Smooth muscle cell (in vitro differentiated cells): ENCODE measurements around the gene FAM200A. TPM values are rescaled to one million over a fixed set of nuclear protein-coding genes. Genes with fewer than 3 reads are reported as not detected.
A peak's percentile ranks its signal among the peaks of the same experiment; 100 is the strongest.

Experiments used
- DNase-seq: peaks from one replicate; lab custom pipeline; 2025; ENCODE audit not compliant: unreplicated experiment; lab: John Stamatoyannopoulos, UW
- H2AFZ ChIP-seq: fragments of 200-600 bp; sonication (generic); 2 replicates; pipeline ENCODE4 v1.6.0; 2016; ENCODE audit warnings: antibody characterized with exemption, low read depth, mild to moderate bottlenecking
- H3F3A ChIP-seq: fragments of 200-600 bp; sonication (generic); 2 replicates; pipeline ENCODE4 v1.6.0; 2017; ENCODE audit warnings: antibody characterized with exemption, low read depth
- H3K27ac ChIP-seq: fragments of 200-600 bp; sonication (generic); 2 replicates; pipeline ENCODE4 v1.5.1; 2016; ENCODE audit warnings: low read depth, mild to moderate bottlenecking
- H3K27me3 ChIP-seq: fragments of 200-600 bp; sonication (generic); 2 replicates; pipeline ENCODE4 v1.6.1; 2016; ENCODE audit warnings: low read depth, mild to moderate bottlenecking
- H3K36me3 ChIP-seq: fragments of 200-600 bp; sonication (generic); 2 replicates; pipeline ENCODE4 v1.5.1; 2016; ENCODE audit warnings: low read depth
- H3K4me1 ChIP-seq: fragments of 200-600 bp; sonication (generic); 2 replicates; pipeline ENCODE4 v1.5.1; 2016; ENCODE audit warnings: low read depth
- H3K4me2 ChIP-seq: fragments of 200-600 bp; sonication (generic); 2 replicates; pipeline ENCODE4 v1.6.0; 2016; ENCODE audit warnings: mild to moderate bottlenecking
- H3K4me3 ChIP-seq: fragments of 200-600 bp; sonication (generic); 2 replicates; pipeline ENCODE4 v1.5.1; 2016; ENCODE audit warnings: mild to moderate bottlenecking
- H3K79me2 ChIP-seq: fragments of 200-600 bp; sonication (generic); 2 replicates; pipeline ENCODE4 v1.6.0; 2016; ENCODE audit warnings: low read depth, mild to moderate bottlenecking
- H3K9ac ChIP-seq: fragments of 200-600 bp; sonication (generic); 2 replicates; pipeline ENCODE4 v1.6.0; 2016; ENCODE audit warnings: low read depth
- H3K9me3 ChIP-seq: fragments of 200-600 bp; sonication (generic); replicated peaks from 2 replicates; pipeline ENCODE4 v1.5.1; 2016; ENCODE audit warnings: low read depth
- H4K20me1 ChIP-seq: fragments of 200-600 bp; sonication (generic); 2 replicates; pipeline ENCODE4 v1.6.0; 2016; ENCODE audit warnings: low read depth
- WGBS: methylation state at CpG from one replicate; pipeline ENCODE4 v1.1.7; 2016; ENCODE audit warnings: low lambda C conversion rate; 5-methylcytosine and 5-hydroxymethylcytosine counted together
- polyA plus RNA-seq: library from polyadenylated mRNA; unstranded; fragments of >200 nt; fragmentation: Nextera tagmentation; extraction: Ambion mirVana; gene quantifications from 2 replicates; pipeline ENCODE4 v1.2.1, GENCODE V29; 2016
- total RNA-seq: library from RNA; depleted of rRNA; stranded (reverse); fragments of >200 nt; gene quantifications from 2 replicates; pipeline ENCODE4 v1.2.3, GENCODE V29; 2014
- TF ChIP-seq, protein P1 (sequence below): fragments of 200-600 bp; sonication (generic); IDR thresholded peaks from 2 replicates; pipeline ENCODE4 v1.5.1; 2017; ENCODE audit warnings: borderline replicate concordance, mild to moderate bottlenecking, antibody characterized with exemption; ENCODE audit not compliant: insufficient read depth, poor library complexity, severe bottlenecking

FAM200A gene
- total and polyA plus RNA-seq, 2 experiments from 2014 or later = 8.1 to 10.0 TPM

DNA sequence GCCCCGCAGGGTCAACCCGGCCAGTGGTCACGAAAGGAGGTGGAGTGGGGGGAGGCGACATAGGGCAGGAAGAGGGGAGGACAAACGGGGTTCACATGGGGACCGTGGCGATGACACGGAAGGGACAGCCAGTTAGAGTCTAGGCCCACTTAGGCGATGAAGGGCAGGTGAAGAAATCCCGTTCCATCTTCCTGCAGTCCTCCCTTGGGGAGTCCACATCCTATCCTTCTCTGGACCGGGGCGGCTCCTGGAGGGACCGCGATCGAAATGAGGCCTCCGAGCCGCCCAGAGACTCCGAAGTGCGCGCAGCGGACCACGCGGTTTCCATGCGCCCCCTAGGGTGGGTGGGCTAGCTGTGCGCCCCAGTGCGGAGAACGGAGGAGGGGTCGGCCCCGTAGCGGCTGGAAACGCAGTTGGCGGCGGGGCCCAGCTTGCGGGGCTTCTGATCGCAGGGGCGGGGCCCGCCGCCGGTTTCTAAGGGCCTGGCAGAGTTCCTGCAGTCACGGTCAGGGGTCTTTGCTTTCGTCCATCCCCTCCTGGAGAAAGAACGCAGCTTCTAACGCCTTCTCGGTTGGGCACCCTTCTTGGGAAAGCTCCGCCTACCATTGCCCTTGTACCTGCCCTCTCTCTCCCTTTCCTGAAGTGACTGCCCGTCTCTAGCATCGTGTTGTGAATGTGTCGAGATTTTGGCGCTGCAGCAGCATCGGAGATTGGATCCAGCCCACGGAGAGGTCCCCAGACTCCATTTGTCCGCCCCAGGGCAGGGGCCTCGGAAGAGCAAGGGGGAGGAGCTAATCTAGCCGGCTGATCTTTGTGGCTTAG, 28.3 kb upstream of the FAM200A start:
- Histone ChIP-seq H3K4me3 (peak overlapping the region; percentile 67), H4K20me1 (peaks cover 12% of the 10 kb centered on the region), H3K4me1 (peaks cover 4% of the 10 kb centered on the region), H3F3A (peaks cover 13% of the 10 kb centered on the region), H3K27me3 (no peaks in the 10 kb centered on the region), H3K27ac (no peak overlapping the region), H3K9me3 (no peaks in the 10 kb centered on the region), H3K4me2 (peak overlapping the region; percentile 96), H3K9ac (peak overlapping the region; percentile 40), H2AFZ (peak overlapping the region; percentile 10), H3K36me3 (no peaks in the 10 kb centered on the region), H3K79me2 (no peaks in the 10 kb centered on the region)
- WGBS = 6% methylated on average over 52 of the region's 54 CpGs
- TF ChIP-seq, protein P1, sequence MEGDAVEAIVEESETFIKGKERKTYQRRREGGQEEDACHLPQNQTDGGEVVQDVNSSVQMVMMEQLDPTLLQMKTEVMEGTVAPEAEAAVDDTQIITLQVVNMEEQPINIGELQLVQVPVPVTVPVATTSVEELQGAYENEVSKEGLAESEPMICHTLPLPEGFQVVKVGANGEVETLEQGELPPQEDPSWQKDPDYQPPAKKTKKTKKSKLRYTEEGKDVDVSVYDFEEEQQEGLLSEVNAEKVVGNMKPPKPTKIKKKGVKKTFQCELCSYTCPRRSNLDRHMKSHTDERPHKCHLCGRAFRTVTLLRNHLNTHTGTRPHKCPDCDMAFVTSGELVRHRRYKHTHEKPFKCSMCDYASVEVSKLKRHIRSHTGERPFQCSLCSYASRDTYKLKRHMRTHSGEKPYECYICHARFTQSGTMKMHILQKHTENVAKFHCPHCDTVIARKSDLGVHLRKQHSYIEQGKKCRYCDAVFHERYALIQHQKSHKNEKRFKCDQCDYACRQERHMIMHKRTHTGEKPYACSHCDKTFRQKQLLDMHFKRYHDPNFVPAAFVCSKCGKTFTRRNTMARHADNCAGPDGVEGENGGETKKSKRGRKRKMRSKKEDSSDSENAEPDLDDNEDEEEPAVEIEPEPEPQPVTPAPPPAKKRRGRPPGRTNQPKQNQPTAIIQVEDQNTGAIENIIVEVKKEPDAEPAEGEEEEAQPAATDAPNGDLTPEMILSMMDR = peak; percentile 45
- no peak for DNase-seq

DNA sequence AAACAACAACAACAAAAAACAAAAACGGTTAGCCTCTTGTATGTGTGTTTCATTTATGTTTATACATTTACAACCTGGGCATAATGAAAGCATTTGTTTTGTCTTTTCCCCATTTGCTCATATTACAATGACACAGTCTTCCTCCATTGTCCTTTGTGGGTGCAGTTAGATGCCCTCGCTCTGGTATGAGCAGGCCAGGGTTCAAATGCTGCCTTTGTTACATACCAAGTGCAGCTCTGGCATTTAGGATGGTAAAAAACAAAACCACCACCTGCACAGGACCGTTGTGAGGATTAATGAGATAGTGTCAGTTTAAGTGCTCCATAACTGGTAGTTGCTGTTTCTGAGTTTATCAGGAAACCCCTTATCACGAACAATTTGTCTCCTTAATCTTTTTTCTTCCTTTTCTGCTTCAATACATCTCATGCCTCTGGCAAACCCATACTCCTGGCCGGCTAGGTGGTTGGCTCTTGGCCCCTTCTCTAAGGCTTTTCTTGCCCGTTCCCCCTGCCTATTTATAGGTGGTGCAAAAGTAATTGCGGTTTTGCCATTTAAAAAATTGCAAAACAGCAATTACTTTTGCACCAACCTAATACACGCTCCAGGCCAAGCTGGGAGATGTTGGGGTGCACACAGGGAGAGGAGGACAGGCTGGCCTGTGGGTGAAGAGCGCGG, 27.5 kb upstream of the FAM200A start:
- Histone ChIP-seq H2AFZ (no peak overlapping the region), H3K9me3 (no peaks in the 10 kb centered on the region), H4K20me1 (peaks cover 12% of the 10 kb centered on the region), H3K4me3 (peak overlapping the region; percentile 67), H3K79me2 (no peaks in the 10 kb centered on the region), H3K36me3 (no peaks in the 10 kb centered on the region), H3K27me3 (no peaks in the 10 kb centered on the region), H3K4me2 (peak overlapping the region; percentile 96), H3F3A (peaks cover 18% of the 10 kb centered on the region), H3K27ac (no peak overlapping the region), H3K9ac (no peak overlapping the region), H3K4me1 (peaks cover 4% of the 10 kb centered on the region)
- 71% methylated on average over 10 of the region's 10 CpGs for WGBS
- TF ChIP-seq, protein P1 = no peak
- no peak for DNase-seq

DNA sequence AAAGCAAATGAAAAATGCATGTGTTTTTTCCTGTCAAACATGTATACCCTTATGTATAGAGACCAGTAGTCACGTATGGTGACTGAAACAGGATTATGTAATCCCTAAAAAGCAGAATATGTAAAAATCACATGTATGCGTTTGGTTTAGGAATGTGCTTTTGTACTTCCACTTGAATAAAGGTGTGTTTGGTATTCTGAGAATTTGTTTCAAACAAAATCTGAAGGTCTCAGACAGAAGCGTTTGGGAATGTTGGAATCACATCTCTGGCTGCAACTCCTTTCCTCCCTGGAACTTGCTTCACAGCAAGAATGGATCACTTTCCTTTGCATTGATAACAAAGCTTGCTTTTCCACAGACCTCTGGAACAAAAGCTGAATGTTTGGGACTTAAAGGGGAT, 24.3 kb upstream of the FAM200A start:
- TF ChIP-seq, protein P1 = no peak
- Histone ChIP-seq H3K9me3 (no peaks in the 10 kb centered on the region), H3K9ac (no peak overlapping the region), H3K79me2 (no peaks in the 10 kb centered on the region), H2AFZ (no peak overlapping the region), H3K36me3 (peaks cover 11% of the 10 kb centered on the region), H3K4me3 (no peak overlapping the region), H3K4me2 (no peak overlapping the region), H3K4me1 (peaks cover 4% of the 10 kb centered on the region), H4K20me1 (peaks cover 31% of the 10 kb centered on the region), H3K27ac (no peak overlapping the region), H3F3A (peaks cover 20% of the 10 kb centered on the region), H3K27me3 (no peaks in the 10 kb centered on the region)
- WGBS = 78% methylated on average over 3 of the region's 3 CpGs
- no peak for DNase-seq
